Measurements from ENCODE around the gene GNE. TPM values are rescaled to one million over a fixed set of nuclear protein-coding genes. Genes with fewer than 3 reads are reported as not detected.

GNE gene
- total and polyA plus RNA-seq, 10 donors: 3.6 to 24.6 (median 15.6) TPM

DNA sequence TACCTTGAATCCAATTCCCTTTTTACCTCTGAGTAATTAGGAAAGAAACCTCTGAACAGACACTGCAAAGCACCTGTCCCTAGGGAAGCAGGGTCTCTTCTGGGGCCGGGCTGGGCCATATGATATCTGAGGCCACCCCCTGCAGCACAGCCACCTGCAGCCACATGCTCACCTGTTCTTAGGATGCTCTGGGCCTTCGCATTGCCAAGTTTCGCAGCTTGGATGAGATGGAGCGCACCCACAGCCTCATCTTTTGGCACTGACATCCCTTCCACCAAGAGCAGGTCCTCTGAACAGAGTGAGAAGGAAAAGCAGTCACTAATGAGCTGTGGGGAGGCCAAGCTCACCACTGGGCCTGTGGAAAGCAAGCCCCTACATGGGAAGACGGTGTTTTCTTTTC is 40.2 kb downstream of the GNE start:
- DNase-seq: no peak
- no peaks in the 10 kb centered on the region for H3K27me3 ChIP-seq (replicated peaks in 1 of 7)
- TF ChIP-seq, protein P1, sequence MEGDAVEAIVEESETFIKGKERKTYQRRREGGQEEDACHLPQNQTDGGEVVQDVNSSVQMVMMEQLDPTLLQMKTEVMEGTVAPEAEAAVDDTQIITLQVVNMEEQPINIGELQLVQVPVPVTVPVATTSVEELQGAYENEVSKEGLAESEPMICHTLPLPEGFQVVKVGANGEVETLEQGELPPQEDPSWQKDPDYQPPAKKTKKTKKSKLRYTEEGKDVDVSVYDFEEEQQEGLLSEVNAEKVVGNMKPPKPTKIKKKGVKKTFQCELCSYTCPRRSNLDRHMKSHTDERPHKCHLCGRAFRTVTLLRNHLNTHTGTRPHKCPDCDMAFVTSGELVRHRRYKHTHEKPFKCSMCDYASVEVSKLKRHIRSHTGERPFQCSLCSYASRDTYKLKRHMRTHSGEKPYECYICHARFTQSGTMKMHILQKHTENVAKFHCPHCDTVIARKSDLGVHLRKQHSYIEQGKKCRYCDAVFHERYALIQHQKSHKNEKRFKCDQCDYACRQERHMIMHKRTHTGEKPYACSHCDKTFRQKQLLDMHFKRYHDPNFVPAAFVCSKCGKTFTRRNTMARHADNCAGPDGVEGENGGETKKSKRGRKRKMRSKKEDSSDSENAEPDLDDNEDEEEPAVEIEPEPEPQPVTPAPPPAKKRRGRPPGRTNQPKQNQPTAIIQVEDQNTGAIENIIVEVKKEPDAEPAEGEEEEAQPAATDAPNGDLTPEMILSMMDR (IDR thresholded peaks at IDR 0.05 in 8 of 11, conservative IDR thresholded peaks at IDR 0.05 in 3 of 11): no peak
- TF ChIP-seq POLR2AphosphoS5 (IDR thresholded peaks at IDR 0.05) (no peak), POLR2A (IDR thresholded peaks at IDR 0.05) (no peak)
- H3K4me1 ChIP-seq: peaks cover 0 to 45% (median 10%) of the 10 kb centered on the region in 6 donors
- peak overlapping the region in 3 of 8 donors; percentile 15 to 42 (median 27) for H3K27ac ChIP-seq
- peaks cover 0 to 8% (median 8%) of the 10 kb centered on the region in 8 donors for H3K9me3 ChIP-seq
- peaks cover 6 to 99% (median 77%) of the 10 kb centered on the region in 6 donors for H3K36me3 ChIP-seq
- no peak overlapping the region for H3K4me3 ChIP-seq
- intact Hi-C loops (cut with DNase I; ENCODE audit: low total_unique reads): no loop called here
- WGBS, 5 donors: 89 to 94% (median 91%) methylated on average over 5 of the region's 5 CpGs

DNA sequence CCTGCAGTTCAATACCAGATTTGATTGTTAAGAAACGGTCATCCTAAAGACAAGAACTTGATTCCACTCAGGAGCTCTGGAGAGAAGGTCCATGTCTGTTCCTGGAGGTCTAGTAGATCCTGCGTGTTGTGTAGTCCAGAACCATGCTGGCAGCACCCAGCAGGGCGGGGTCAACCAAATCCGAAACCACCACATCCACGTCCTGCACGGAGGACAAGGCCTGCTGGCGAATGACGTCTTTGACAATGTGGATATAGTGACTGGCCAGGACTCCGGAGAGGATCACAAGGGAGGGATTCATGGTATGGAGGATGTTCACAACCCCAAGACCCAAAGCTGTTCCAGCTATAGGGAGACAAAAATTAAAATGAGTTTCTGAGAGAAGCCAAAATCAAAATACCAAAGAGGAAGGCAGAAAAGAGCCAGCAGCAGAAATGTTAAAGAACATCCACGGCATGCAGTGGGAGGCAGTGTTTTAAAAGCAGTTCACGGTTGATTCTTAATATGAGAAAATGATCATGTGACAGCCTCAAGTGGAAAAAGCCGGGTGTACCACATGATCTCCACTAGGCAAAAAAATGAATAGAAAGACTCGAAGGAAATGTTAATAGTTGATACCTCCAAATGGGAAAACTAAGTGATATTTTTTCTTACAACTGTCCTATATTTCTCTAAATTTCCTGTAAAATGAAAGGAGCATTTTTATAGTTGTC is 40.8 kb downstream of the GNE start:
- TF ChIP-seq POLR2AphosphoS5 (IDR thresholded peaks at IDR 0.05) (no peak), POLR2A (IDR thresholded peaks at IDR 0.05) (no peak)
- TF ChIP-seq, protein P1 (IDR thresholded peaks at IDR 0.05 in 8 of 11, conservative IDR thresholded peaks at IDR 0.05 in 3 of 11): no peak
- H3K27ac ChIP-seq: peak overlapping the region in 2 of 8 donors; percentile 16 to 42
- H3K4me3 ChIP-seq: no peak overlapping the region
- H3K27me3 ChIP-seq (replicated peaks in 1 of 7): no peaks in the 10 kb centered on the region
- intact Hi-C loops (cut with DNase I; ENCODE audit: low total_unique reads): no loop called here
- peaks cover 0 to 46% (median 11%) of the 10 kb centered on the region in 6 donors for H3K4me1 ChIP-seq
- peaks cover 0 to 99% (median 74%) of the 10 kb centered on the region in 6 donors for H3K36me3 ChIP-seq
- no peak for DNase-seq
- H3K9me3 ChIP-seq: peaks cover 0 to 2% (median 2%) of the 10 kb centered on the region in 8 donors
- WGBS, 5 donors: 67 to 75% (median 73%) methylated on average over 13 of the region's 13 CpGs

DNA sequence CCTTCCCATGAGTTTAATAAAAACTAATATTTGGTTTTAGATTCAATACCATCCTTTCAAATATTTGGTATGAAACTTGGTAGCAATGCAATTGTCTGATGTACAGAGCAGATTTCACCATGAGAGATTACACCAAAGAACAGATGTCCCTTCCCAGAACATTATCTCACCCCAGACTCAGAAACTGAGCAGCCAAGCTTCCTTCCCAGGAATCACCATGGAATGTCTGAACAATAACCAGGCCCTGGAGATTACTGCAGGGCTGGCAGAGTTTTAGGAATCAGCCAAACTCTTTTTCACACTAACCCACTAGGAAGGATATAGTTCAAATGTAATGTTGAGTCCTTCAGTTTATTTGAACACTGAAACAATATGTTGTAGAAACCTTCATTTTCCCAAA is 43.7 kb downstream of the GNE start:
- TF ChIP-seq, protein P1 (IDR thresholded peaks at IDR 0.05 in 8 of 11, conservative IDR thresholded peaks at IDR 0.05 in 3 of 11): no peak
- TF ChIP-seq POLR2A (IDR thresholded peaks at IDR 0.05): no peak
- no peak for TF ChIP-seq POLR2AphosphoS5 (IDR thresholded peaks at IDR 0.05)
- no peaks in the 10 kb centered on the region for H3K9me3 ChIP-seq
- intact Hi-C loops (cut with DNase I; ENCODE audit: low total_unique reads): no loop called here
- peaks cover 0 to 99% (median 79%) of the 10 kb centered on the region in 6 donors for H3K36me3 ChIP-seq
- H3K27me3 ChIP-seq (replicated peaks in 1 of 7): no peaks in the 10 kb centered on the region
- no peak for DNase-seq
- no peak overlapping the region for H3K4me3 ChIP-seq
- H3K4me1 ChIP-seq: peaks cover 0 to 70% (median 31%) of the 10 kb centered on the region in 6 donors
- peak overlapping the region in 1 of 8 donors; percentile 31 for H3K27ac ChIP-seq

DNA sequence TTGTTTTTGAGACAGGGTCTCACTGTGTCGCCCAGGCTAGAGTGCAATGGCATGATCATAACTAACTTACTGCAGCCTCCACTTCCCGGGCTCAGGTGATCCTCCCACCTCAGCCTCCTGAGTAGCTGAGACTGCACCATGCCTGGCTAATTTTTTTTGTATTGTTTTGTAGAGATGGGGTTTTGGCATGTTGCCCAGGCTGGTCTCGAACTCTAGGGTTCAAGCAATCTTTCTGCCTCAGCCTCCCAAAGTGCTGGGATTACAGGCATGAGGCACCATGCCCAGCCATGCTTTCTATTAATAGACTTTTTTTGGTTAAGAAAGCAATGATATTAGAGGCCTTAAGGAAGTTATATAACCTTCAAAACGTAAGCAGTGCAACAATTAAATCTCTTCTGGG is 44.3 kb downstream of the GNE start:
- intact Hi-C loops (cut with DNase I; ENCODE audit: low total_unique reads): no loop called here
- Histone ChIP-seq H3K27me3 (replicated peaks in 1 of 7) (no peaks in the 10 kb centered on the region), H3K4me1 (peaks cover 6 to 75% (median 36%) of the 10 kb centered on the region in 6 donors), H3K27ac (no peak overlapping the region), H3K36me3 (peaks cover 0 to 99% (median 82%) of the 10 kb centered on the region in 6 donors), H3K4me3 (no peak overlapping the region), H3K9me3 (no peaks in the 10 kb centered on the region)
- WGBS, 5 donors: 70 to 82% (median 77%) methylated on average over 4 of the region's 4 CpGs
- TF ChIP-seq, protein P1 (IDR thresholded peaks at IDR 0.05 in 8 of 11, conservative IDR thresholded peaks at IDR 0.05 in 3 of 11): no peak
- TF ChIP-seq POLR2AphosphoS5 (IDR thresholded peaks at IDR 0.05) (no peak), POLR2A (IDR thresholded peaks at IDR 0.05) (no peak)
- no peak for DNase-seq

All from spleen (tissue), 11 donors.